ENCODE measurements around the gene RASSF5. TPM values are rescaled to one million over a fixed set of nuclear protein-coding genes. Genes with fewer than 3 reads are reported as not detected.

The RASSF5 gene
- total RNA-seq, 1 experiment from 2014 or later: 1.3 TPM

DNA sequence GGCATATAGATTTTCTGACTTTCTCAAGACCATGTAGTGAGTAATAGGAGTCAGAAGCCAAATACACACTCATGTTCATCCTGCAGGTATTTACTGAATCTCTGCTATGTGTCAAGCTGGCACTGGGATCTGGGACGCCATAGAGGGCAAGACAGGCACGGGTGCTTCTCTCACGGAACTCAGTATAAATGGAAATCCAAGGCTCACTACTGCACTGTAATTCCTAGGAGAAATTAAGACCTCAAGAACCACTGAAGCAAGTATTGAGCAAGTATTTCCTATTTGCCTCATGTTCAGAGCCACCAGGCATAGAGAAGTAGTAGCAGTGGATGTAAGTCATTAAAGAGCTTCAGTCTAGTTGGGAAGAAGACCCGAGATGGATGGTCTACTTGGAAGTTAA, 66.0 kb downstream of the RASSF5 start:
- no peak overlapping the region for H3K4me3 ChIP-seq (ENCODE audit: low read depth, low read length)
- Mint-ChIP-seq H3K4me1 (ENCODE audit: low read depth, unreplicated experiment) (no peaks in the 10 kb centered on the region), H3K4me3 (ENCODE audit: unreplicated experiment) (no peak overlapping the region), H3K27me3 (ENCODE audit: insufficient read depth, unreplicated experiment) (peaks cover 8% of the 10 kb centered on the region), H3K36me3 (ENCODE audit: insufficient read depth, unreplicated experiment) (no peaks in the 10 kb centered on the region), H3K9me3 (ENCODE audit: unreplicated experiment) (no peaks in the 10 kb centered on the region), H3K27ac (ENCODE audit: unreplicated experiment) (no peak overlapping the region)
- no peaks in the 10 kb centered on the region; the same call in 1 of the 2 replicates for H3K36me3 ChIP-seq (ENCODE audit: control insufficient read depth, insufficient read depth, low read length)
- H3K4me1 ChIP-seq: no peaks in the 10 kb centered on the region
- TF ChIP-seq, protein P1, sequence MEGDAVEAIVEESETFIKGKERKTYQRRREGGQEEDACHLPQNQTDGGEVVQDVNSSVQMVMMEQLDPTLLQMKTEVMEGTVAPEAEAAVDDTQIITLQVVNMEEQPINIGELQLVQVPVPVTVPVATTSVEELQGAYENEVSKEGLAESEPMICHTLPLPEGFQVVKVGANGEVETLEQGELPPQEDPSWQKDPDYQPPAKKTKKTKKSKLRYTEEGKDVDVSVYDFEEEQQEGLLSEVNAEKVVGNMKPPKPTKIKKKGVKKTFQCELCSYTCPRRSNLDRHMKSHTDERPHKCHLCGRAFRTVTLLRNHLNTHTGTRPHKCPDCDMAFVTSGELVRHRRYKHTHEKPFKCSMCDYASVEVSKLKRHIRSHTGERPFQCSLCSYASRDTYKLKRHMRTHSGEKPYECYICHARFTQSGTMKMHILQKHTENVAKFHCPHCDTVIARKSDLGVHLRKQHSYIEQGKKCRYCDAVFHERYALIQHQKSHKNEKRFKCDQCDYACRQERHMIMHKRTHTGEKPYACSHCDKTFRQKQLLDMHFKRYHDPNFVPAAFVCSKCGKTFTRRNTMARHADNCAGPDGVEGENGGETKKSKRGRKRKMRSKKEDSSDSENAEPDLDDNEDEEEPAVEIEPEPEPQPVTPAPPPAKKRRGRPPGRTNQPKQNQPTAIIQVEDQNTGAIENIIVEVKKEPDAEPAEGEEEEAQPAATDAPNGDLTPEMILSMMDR (IDR thresholded peaks at IDR 0.05; ENCODE audit: insufficient read depth in 1 of 2, low read depth in 1 of 2, low read length in 1 of 2, severe bottlenecking in 1 of 2, unreplicated experiment in 1 of 2): no peak
- POLR2A ChIA-PET: no interaction called here
- CTCF ChIA-PET: no interaction called here
- BruUV-seq (replicated peaks): no TSS peak
- no peaks in the 10 kb centered on the region for H3K27me3 ChIP-seq (replicated peaks; ENCODE audit: control insufficient read depth, insufficient read depth, low read length)
- H3K9me3 ChIP-seq: no peaks in the 10 kb centered on the region
- intact Hi-C loops (cut with micrococcal nuclease; ENCODE audit: unreplicated experiment): no loop called here
- no peak for DNase-seq

DNA sequence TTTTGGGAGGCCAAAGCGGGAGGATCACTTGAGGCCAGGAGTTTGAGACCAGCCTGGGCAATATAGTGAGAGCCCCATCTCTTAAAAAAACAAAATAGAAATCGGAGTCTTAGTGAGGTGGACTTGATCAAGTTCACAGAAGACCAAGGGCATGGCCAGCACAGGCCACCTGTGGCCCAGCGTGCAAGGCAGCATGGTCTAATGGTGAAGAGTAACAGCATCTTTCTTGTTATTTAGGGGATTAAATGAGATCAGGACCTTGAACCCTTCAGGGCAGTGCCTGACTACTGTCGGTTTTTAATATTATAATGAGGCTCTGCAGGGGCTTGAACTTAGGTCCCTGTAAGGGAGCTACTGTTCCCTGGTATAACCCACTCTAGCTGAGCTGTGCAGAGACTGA, 66.4 kb downstream of the RASSF5 start:
- POLR2A ChIA-PET: no interaction called here
- no peak overlapping the region for H3K4me3 ChIP-seq (ENCODE audit: low read depth, low read length)
- no peaks in the 10 kb centered on the region for H3K36me3 ChIP-seq (ENCODE audit: control insufficient read depth, insufficient read depth, low read length)
- CTCF ChIA-PET: no interaction called here
- Mint-ChIP-seq H3K4me1 (ENCODE audit: low read depth, unreplicated experiment) (no peaks in the 10 kb centered on the region), H3K27ac (ENCODE audit: unreplicated experiment) (no peak overlapping the region), H3K4me3 (ENCODE audit: unreplicated experiment) (no peak overlapping the region), H3K9me3 (ENCODE audit: unreplicated experiment) (no peaks in the 10 kb centered on the region), H3K27me3 (ENCODE audit: insufficient read depth, unreplicated experiment) (peaks cover 9% of the 10 kb centered on the region), H3K36me3 (ENCODE audit: insufficient read depth, unreplicated experiment) (no peaks in the 10 kb centered on the region)
- no peak for DNase-seq
- no peaks in the 10 kb centered on the region for H3K27me3 ChIP-seq (replicated peaks; ENCODE audit: control insufficient read depth, insufficient read depth, low read length)
- intact Hi-C loops (cut with micrococcal nuclease; ENCODE audit: unreplicated experiment): no loop called here
- no peaks in the 10 kb centered on the region for H3K4me1 ChIP-seq
- TF ChIP-seq, protein P1 (IDR thresholded peaks at IDR 0.05; ENCODE audit: insufficient read depth in 1 of 2, low read depth in 1 of 2, low read length in 1 of 2, severe bottlenecking in 1 of 2, unreplicated experiment in 1 of 2): no peak
- BruUV-seq (replicated peaks): no TSS peak
- H3K9me3 ChIP-seq: no peaks in the 10 kb centered on the region

DNA sequence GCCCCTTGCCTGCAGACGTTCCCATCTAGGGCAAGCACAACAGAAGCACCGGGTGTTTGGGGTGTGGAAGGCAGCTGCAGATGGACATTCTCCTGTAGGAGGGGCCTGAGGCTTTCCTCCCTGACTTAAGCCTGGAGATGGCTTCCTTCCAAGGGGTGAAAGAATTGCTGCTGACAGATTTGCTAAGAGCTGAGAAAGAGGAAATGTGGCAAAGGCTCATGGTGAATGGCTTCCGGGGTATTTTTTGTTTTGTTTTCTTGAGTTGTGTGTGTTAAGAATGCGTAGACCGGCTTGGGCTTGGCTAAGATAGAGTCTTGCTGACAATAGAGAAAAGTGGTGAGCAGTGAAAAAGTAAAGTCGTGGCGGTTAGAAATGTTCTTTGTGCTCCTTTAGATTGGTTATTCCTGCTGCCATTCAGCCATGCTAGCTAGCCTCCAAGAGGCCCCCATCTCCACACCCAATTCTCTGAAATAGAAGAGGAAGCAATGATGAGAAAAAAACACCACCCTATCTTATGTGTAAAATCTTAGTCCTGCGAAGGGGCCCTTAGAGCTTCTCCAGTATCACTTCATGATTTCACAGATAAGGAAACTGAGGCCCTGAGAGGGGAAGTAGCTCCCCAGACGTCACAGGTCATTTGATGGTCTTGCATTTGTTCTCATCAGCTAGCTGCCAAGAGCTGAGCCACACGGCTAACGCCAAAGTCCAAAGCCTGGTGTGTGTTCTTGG, 68.0 kb downstream of the RASSF5 start:
- no peaks in the 10 kb centered on the region for H3K27me3 ChIP-seq (replicated peaks; ENCODE audit: control insufficient read depth, insufficient read depth, low read length)
- H3K4me1 ChIP-seq: no peaks in the 10 kb centered on the region
- intact Hi-C loops (cut with micrococcal nuclease; ENCODE audit: unreplicated experiment): no loop called here
- H3K4me3 ChIP-seq (ENCODE audit: low read depth, low read length): no peak overlapping the region
- H3K36me3 ChIP-seq (ENCODE audit: control insufficient read depth, insufficient read depth, low read length): no peaks in the 10 kb centered on the region
- H3K9me3 ChIP-seq: no peaks in the 10 kb centered on the region
- ChIA-PET POLR2A (no interaction called here), CTCF (no interaction called here)
- H3K27me3 Mint-ChIP-seq (ENCODE audit: insufficient read depth, unreplicated experiment): peaks cover 9% of the 10 kb centered on the region
- no TSS peak for BruUV-seq (replicated peaks)
- no peak overlapping the region for H3K4me3 Mint-ChIP-seq (ENCODE audit: unreplicated experiment)
- TF ChIP-seq, protein P1 (IDR thresholded peaks at IDR 0.05; ENCODE audit: insufficient read depth in 1 of 2, low read depth in 1 of 2, low read length in 1 of 2, severe bottlenecking in 1 of 2, unreplicated experiment in 1 of 2): no peak
- no peaks in the 10 kb centered on the region for H3K9me3 Mint-ChIP-seq (ENCODE audit: unreplicated experiment)
- no peaks in the 10 kb centered on the region for H3K4me1 Mint-ChIP-seq (ENCODE audit: low read depth, unreplicated experiment)
- no peak for DNase-seq
- no peaks in the 10 kb centered on the region for H3K36me3 Mint-ChIP-seq (ENCODE audit: insufficient read depth, unreplicated experiment)
- no peak overlapping the region for H3K27ac Mint-ChIP-seq (ENCODE audit: unreplicated experiment)
